Measurements from ENCODE around the gene LNX2.

- TF ChIP-seq, protein P1, sequence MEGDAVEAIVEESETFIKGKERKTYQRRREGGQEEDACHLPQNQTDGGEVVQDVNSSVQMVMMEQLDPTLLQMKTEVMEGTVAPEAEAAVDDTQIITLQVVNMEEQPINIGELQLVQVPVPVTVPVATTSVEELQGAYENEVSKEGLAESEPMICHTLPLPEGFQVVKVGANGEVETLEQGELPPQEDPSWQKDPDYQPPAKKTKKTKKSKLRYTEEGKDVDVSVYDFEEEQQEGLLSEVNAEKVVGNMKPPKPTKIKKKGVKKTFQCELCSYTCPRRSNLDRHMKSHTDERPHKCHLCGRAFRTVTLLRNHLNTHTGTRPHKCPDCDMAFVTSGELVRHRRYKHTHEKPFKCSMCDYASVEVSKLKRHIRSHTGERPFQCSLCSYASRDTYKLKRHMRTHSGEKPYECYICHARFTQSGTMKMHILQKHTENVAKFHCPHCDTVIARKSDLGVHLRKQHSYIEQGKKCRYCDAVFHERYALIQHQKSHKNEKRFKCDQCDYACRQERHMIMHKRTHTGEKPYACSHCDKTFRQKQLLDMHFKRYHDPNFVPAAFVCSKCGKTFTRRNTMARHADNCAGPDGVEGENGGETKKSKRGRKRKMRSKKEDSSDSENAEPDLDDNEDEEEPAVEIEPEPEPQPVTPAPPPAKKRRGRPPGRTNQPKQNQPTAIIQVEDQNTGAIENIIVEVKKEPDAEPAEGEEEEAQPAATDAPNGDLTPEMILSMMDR (optimal IDR thresholded peaks at IDR 0.05 in 1 of 3, IDR thresholded peaks at IDR 0.05 in 1 of 3, conservative IDR thresholded peaks at IDR 0.05 in 1 of 3; ENCODE audit: extremely low read depth in 1 of 3, insufficient read depth in 2 of 3, low read length in 3 of 3) = no peak
- TF ChIP-seq EZH2 (IDR thresholded peaks at IDR 0.05; ENCODE audit: low read length) = no peak
These were observed 70.8 kb downstream of the LNX2 start for GRCh38 chr13:27549406-27549981.
